Smooth muscle cell (in vitro differentiated cells): ENCODE results near the gene CALY. TPM values are rescaled to one million over a fixed set of nuclear protein-coding genes. Genes with fewer than 3 reads are reported as not detected.

Experiments
- DNase-seq: peaks from one replicate; lab custom pipeline; 2025; ENCODE audit not compliant: unreplicated experiment; lab: John Stamatoyannopoulos, UW
- H2AFZ ChIP-seq: fragments of 200-600 bp; sonication (generic); 2 replicates; pipeline ENCODE4 v1.6.0; 2016; ENCODE audit warnings: antibody characterized with exemption, low read depth, mild to moderate bottlenecking
- H3F3A ChIP-seq: fragments of 200-600 bp; sonication (generic); 2 replicates; pipeline ENCODE4 v1.6.0; 2017; ENCODE audit warnings: antibody characterized with exemption, low read depth
- H3K27ac ChIP-seq: fragments of 200-600 bp; sonication (generic); 2 replicates; pipeline ENCODE4 v1.5.1; 2016; ENCODE audit warnings: low read depth, mild to moderate bottlenecking
- H3K27me3 ChIP-seq: fragments of 200-600 bp; sonication (generic); 2 replicates; pipeline ENCODE4 v1.6.1; 2016; ENCODE audit warnings: low read depth, mild to moderate bottlenecking
- H3K36me3 ChIP-seq: fragments of 200-600 bp; sonication (generic); 2 replicates; pipeline ENCODE4 v1.5.1; 2016; ENCODE audit warnings: low read depth
- H3K4me1 ChIP-seq: fragments of 200-600 bp; sonication (generic); 2 replicates; pipeline ENCODE4 v1.5.1; 2016; ENCODE audit warnings: low read depth
- H3K4me2 ChIP-seq: fragments of 200-600 bp; sonication (generic); 2 replicates; pipeline ENCODE4 v1.6.0; 2016; ENCODE audit warnings: mild to moderate bottlenecking
- H3K4me3 ChIP-seq: fragments of 200-600 bp; sonication (generic); 2 replicates; pipeline ENCODE4 v1.5.1; 2016; ENCODE audit warnings: mild to moderate bottlenecking
- H3K79me2 ChIP-seq: fragments of 200-600 bp; sonication (generic); 2 replicates; pipeline ENCODE4 v1.6.0; 2016; ENCODE audit warnings: low read depth, mild to moderate bottlenecking
- H3K9ac ChIP-seq: fragments of 200-600 bp; sonication (generic); 2 replicates; pipeline ENCODE4 v1.6.0; 2016; ENCODE audit warnings: low read depth
- H3K9me3 ChIP-seq: fragments of 200-600 bp; sonication (generic); replicated peaks from 2 replicates; pipeline ENCODE4 v1.5.1; 2016; ENCODE audit warnings: low read depth
- H4K20me1 ChIP-seq: fragments of 200-600 bp; sonication (generic); 2 replicates; pipeline ENCODE4 v1.6.0; 2016; ENCODE audit warnings: low read depth
- CTCF ChIP-seq: fragments of 200-600 bp; sonication (generic); IDR thresholded peaks from 2 replicates; pipeline ENCODE4 v1.5.1; 2017; ENCODE audit warnings: borderline replicate concordance, mild to moderate bottlenecking, antibody characterized with exemption; ENCODE audit not compliant: insufficient read depth, poor library complexity, severe bottlenecking
- WGBS: methylation state at CpG from one replicate; pipeline ENCODE4 v1.1.7; 2016; ENCODE audit warnings: low lambda C conversion rate; 5-methylcytosine and 5-hydroxymethylcytosine counted together
- polyA plus RNA-seq: library from polyadenylated mRNA; unstranded; fragments of >200 nt; fragmentation: Nextera tagmentation; extraction: Ambion mirVana; gene quantifications from 2 replicates; pipeline ENCODE4 v1.2.1, GENCODE V29; 2016
- total RNA-seq: library from RNA; depleted of rRNA; stranded (reverse); fragments of >200 nt; gene quantifications from 2 replicates; pipeline ENCODE4 v1.2.3, GENCODE V29; 2014

CALY gene
- total and polyA plus RNA-seq, 2 experiments from 2014 or later: 2.4 to 10.1 TPM

GRCh38 chr10:133375357-133376115 lies 38.8 kb upstream of the CALY start:
- Histone ChIP-seq H3K4me1 (peaks cover 8% of the 10 kb centered on the region), H3F3A (peaks cover 7% of the 10 kb centered on the region), H3K9me3 (no peaks in the 10 kb centered on the region), H3K9ac (no peak overlapping the region), H3K79me2 (no peaks in the 10 kb centered on the region), H3K4me2 (no peak overlapping the region), H4K20me1 (no peaks in the 10 kb centered on the region), H3K27me3 (no peaks in the 10 kb centered on the region), H3K27ac (no peak overlapping the region), H3K36me3 (no peaks in the 10 kb centered on the region), H2AFZ (no peak overlapping the region), H3K4me3 (no peak overlapping the region)
- no peak for TF ChIP-seq CTCF
- WGBS: 74% methylated on average over 12 of the region's 12 CpGs
- DNase-seq: no peak

GRCh38 chr10:133373174-133374090 lies 36.7 kb upstream of the CALY start, which contains the start of gene ECHS1:
TSS of gene ECHS1 (minus strand) at chr10:133373354. CDS start at chr10:133373333, 21 bp downstream.
- no peaks in the 10 kb centered on the region for H4K20me1 ChIP-seq
- H3K4me3 ChIP-seq: peak within 1 kb of the TSS; percentile 79
- peaks cover 5% of the 10 kb centered on the region for H3K4me1 ChIP-seq
- peak within 1 kb of the TSS; percentile 86 for H3K9ac ChIP-seq
- H3K79me2 ChIP-seq: no peaks in the 10 kb centered on the region
- H3K4me2 ChIP-seq: peak within 1 kb of the TSS; percentile 91
- H3K36me3 ChIP-seq: no peaks in the 10 kb centered on the region
- no peak within 1 kb of the TSS for H2AFZ ChIP-seq
- H3K27me3 ChIP-seq: no peaks in the 10 kb centered on the region
- DNase-seq: peak; percentile 82
- no peak for TF ChIP-seq CTCF
- peaks cover 7% of the 10 kb centered on the region for H3F3A ChIP-seq
- H3K27ac ChIP-seq: no peak within 1 kb of the TSS
- WGBS: 16% methylated on average over 22 of the region's 89 CpGs
- H3K9me3 ChIP-seq: no peaks in the 10 kb centered on the region

- Histone ChIP-seq H2AFZ (no peak overlapping the region), H3K4me1 (peaks cover 5% of the 10 kb centered on the region), H3K9me3 (no peaks in the 10 kb centered on the region), H4K20me1 (no peaks in the 10 kb centered on the region), H3K9ac (no peak overlapping the region), H3K27ac (no peak overlapping the region), H3F3A (peaks cover 7% of the 10 kb centered on the region), H3K27me3 (no peaks in the 10 kb centered on the region), H3K4me2 (peak overlapping the region; percentile 91), H3K36me3 (no peaks in the 10 kb centered on the region), H3K79me2 (no peaks in the 10 kb centered on the region), H3K4me3 (peak overlapping the region; percentile 79)
- TF ChIP-seq CTCF: no peak
- DNase-seq: no peak
- WGBS: 74% methylated on average over 14 of the region's 20 CpGs
These were observed 35.8 kb upstream of the CALY start for GRCh38 chr10:133372507-133372906.
